Hepatocyte (in vitro differentiated cells): ENCODE results near the gene LYSET.

Experiments
- EZH2phosphoT487 ChIP-seq: fragments of 200-600 bp; sonication (generic); IDR thresholded peaks from one replicate; pipeline ENCODE4 v1.6.1; 2018; ENCODE audit warnings: antibody characterized with exemption, mild to moderate bottlenecking, low read depth, moderate library complexity; ENCODE audit not compliant: unreplicated experiment, severe bottlenecking
- TF ChIP-seq, protein P1 (sequence below): fragments of 200-600 bp; sonication (generic); IDR thresholded peaks from 2 replicates; pipeline ENCODE4 v1.5.1; 2016; ENCODE audit warnings: antibody characterized with exemption, mild to moderate bottlenecking; ENCODE audit not compliant: poor library complexity

GRCh38 chr14:93223565-93223964 is 38.4 kb downstream of the LYSET start:
- TF ChIP-seq, protein P1, sequence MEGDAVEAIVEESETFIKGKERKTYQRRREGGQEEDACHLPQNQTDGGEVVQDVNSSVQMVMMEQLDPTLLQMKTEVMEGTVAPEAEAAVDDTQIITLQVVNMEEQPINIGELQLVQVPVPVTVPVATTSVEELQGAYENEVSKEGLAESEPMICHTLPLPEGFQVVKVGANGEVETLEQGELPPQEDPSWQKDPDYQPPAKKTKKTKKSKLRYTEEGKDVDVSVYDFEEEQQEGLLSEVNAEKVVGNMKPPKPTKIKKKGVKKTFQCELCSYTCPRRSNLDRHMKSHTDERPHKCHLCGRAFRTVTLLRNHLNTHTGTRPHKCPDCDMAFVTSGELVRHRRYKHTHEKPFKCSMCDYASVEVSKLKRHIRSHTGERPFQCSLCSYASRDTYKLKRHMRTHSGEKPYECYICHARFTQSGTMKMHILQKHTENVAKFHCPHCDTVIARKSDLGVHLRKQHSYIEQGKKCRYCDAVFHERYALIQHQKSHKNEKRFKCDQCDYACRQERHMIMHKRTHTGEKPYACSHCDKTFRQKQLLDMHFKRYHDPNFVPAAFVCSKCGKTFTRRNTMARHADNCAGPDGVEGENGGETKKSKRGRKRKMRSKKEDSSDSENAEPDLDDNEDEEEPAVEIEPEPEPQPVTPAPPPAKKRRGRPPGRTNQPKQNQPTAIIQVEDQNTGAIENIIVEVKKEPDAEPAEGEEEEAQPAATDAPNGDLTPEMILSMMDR, result no peak
- no peak for TF ChIP-seq EZH2phosphoT487
